Cortex of kidney (tissue), 1 donor: ENCODE measurements around the gene DMD.

ENCODE experiments used
- DNase-seq: peaks from one replicate; lab custom pipeline; 2025; lab: John Stamatoyannopoulos, UW

Gene DMD

GRCh38 chrX:31338991-31339350, 1872.4 kb downstream of the DMD start:
- no peak for DNase-seq

GRCh38 chrX:31337332-31337731, 1874.0 kb downstream of the DMD start:
- DNase-seq = no peak

GRCh38 chrX:31336419-31336818, 1874.9 kb downstream of the DMD start:
- no peak for DNase-seq

DNA sequence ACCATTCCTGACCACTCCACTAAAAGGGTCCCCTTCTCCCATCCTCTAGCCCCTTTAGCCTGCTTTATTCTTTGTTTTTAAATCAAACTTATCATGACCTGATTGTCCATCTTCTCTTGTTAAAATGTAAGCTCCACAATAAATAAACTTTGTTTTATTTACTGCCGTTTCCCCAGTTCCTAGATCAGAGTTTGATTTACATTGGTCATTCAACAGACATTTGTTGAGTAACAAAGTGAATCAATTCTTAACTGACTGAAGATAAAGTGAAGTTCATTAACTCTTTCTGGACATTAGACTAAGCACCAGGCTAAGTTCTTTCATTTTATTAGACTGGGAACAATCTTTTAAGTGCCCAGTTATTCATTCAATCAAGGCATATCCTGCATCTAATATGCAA, 1876.4 kb downstream of the DMD start:
- no peak for DNase-seq

- no peak for DNase-seq
These were observed 1878.1 kb downstream of the DMD start for GRCh38 chrX:31333165-31333831.

DNA sequence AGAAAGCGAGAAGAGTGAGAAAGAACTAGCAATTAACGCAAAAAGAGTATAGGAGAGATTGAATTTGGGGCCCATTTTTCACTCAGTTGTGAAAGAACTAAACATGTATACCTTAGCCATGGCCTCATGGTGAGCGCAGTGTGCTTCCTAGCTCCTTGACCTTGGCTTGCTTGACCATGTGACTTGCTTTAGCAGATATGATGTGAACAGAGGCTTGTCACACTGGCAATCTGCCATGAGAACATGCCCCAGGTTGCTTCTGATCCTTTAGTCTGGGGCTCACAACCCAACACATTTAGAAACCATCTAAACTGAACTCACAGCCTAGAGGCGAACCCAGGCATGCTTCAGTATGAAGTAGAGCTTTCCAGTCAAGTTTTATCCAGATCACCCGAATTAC, 1879.4 kb downstream of the DMD start:
- DNase-seq = no peak

- DNase-seq = no peak
These were observed 1880.3 kb downstream of the DMD start for GRCh38 chrX:31331015-31331414.

DNA sequence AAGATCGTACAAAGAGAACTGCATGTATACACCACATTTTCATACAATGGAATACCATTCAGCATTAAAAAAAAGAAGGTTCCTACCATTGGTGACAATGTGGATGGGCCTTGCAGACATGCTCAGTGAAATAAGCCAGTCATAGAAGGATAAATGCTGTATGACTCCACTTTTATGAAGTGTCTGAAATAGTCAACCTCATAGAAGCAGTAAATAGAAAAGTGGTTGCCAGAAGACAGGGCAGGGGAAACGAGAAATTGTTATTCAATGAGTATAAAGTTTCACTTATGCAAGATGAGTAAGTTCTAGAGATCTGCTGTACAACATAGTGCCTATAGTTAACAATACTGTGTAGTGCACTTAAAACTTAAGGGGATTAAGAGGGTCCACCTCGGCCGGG, 1882.1 kb downstream of the DMD start:
- no peak for DNase-seq

DNA sequence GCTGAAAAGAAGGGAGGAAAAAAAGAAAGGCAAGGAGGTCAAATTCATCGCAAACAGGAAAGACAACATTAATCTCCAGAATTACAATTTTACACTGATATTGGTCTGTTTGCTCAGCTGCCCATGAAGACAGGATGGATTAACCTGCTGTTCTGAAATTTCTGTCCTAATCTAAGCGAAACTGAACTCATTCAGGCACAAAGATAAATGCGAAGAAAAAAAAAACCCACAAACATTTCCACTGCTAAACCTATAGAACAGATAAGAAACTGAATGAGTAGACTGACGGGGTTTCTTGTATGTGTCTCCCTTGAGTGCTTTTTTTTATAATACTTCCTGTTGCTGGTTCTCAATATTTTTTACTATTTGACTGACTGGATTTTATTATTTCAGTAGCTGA, 1887.7 kb downstream of the DMD start:
- DNase-seq = no peak

GRCh38 chrX:31320740-31321139, 1890.6 kb downstream of the DMD start:
- DNase-seq = no peak

GRCh38 chrX:31319586-31319985, 1891.8 kb downstream of the DMD start:
- no peak for DNase-seq

DNA sequence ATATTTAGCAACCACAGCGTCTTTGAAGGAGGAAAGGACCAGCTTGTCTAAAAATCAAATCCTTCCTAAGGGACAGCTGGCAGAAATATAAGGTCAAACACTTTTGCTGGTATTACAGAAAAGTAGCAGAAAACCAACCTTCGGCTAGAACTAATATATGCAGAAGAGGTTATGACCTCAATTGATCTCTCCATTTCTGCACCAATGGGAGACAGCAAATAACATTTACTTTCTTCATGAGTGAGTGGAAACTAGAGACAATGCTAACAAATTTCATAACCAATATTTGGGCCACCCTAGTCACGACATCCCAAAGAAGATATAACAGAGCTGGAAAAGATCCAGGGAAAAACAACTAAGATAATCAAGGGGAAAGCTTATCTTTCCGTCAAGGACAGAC, 1892.5 kb downstream of the DMD start:
- DNase-seq = no peak

DNA sequence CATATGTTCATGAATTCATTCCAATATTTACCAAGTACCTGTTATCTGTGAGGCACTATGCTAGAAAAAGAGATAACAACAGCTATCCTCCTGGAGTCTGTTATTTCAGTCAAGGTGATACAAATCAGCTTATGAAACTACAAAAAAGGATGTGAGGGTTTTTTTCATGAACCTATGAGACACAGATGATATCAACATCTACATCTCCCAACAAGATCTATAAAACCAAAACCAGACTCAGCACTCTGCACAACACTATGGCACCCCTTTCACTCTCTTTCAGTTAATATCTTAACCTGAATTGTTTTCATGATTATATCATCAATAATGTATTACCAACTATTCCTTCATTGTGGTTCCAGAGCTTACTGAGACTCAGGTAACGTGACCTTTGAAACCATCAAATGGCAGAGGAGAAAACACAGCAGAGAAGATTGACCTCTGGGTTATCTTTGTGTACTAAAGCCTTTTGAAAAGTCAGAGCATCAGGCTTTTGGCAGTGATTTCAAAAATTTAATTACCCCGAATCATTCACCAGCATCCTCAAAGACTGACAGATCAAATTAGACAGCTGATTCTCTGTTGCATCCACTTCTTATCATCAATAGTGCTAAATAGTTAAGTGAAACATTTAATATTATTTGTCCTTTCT, 1894.9 kb downstream of the DMD start:
- no peak for DNase-seq

DNA sequence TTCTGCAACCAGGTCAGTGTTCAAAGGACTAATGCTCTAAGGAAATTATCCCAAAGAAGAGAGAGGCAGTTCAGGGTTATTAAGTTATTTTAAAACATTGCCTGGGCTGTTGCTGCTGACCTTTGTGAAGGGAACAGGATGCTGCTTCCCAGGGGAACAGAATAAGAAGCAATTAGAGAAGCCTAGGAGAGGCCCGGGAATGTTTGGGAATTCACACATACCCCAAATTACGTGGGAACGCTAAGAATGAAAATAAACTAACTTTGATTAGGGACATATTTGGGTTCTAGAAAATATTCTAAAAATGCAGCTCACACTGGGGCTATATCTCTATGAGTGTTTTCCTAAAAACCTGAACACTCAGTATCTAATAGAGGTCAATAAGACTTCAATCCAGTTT, 1896.4 kb downstream of the DMD start:
- no peak for DNase-seq

GRCh38 chrX:31307952-31308351, 1903.4 kb downstream of the DMD start:
- DNase-seq = no peak

DNA sequence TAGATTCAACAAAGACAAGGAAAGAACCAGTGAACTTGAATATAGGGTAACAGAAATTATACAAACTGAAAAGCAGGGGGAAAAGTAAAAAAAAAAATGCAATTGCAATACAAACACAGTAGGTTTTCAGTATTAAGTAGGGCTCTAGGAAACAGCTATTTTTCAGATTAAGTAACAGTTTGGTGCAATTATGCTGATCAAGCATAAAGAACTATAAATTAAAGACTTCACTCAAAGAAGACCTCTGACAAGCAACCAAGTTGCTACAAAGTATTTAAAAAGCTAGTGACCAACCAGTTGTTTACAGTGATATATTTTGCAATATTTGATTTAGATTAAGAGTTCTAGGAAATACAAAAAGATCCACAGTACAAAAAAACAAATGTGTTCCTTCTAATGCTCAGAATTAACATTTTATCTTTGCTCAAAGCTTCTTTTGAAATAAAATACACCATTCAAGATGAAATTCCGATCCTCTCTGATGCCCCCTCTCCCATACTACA, 1908.7 kb downstream of the DMD start:
- DNase-seq = no peak

DNA sequence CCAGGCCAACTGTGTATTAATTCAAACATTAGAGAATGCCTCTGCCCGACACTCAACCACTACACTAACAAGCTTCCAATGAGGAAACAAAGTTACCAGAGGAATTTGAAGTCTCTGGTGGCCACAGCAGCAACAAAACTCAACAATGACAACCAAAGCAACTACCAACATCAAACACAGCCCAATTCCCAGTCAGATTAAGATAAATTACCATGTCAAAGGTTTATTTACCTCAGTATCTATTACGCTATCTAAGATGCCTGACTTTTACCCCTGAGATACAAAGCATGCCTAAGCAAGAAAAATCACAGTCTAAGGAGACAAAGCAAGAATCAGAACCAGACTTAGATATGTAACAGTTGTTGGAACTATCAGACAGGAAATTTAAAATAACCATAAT, 1909.4 kb downstream of the DMD start:
- no peak for DNase-seq

- no peak for DNase-seq
These were observed 1910.1 kb downstream of the DMD start for GRCh38 chrX:31301203-31301602.

DNA sequence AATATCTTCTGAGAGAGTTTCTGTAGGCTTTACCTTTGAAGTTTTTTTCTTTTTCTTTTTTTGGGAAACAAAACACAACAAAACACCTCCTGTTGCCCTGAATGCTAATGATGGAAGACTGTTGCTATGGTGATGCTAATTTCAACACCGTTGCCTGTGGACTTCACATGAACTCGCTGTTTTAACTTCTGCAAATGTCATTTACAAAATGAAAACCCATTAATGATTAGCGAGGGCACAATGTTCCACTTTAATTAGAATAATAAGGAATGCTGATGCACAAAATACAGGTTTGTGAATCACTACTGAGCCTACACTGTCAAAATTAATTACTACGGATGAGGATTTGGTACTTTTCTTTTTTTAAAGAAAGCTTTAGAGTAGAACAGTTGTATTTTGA, 1912.4 kb downstream of the DMD start:
- no peak for DNase-seq

DNA sequence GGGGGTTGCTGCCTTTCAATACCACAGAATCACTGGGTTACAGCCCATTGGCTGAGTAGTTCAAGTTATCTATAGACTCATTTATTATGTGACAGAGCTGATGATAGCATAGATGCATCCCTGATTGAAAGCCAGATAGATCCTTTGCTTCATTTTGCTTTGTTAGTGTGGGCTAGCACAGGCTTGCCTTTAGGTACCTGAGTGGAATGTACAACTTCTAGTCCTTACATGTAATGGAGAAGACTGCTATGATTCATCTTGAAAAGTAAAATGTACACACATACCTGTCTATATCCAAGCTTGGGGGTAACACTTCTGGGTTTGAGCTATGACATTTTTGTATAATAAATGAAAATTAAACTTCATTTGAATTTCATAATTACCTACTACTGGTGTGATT, 1913.5 kb downstream of the DMD start:
- no peak for DNase-seq

DNA sequence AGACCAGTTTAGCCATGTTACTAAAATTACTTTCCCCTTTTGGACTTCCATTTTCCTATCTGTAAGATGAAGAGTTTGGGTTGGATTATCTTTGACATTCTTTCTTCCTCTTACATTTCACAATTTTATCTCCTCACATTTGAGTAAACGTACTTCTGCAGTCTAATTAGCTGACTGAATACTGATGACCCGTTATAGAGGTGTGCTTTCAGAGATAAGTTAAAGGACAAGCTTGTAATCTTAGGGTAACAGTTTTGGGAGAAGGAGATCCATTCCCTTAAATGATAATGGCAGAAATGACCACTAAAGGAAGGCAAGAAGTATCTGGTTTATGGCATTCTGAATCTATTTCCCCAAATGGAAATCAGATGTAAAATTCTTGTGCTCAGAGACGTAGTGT, 1916.9 kb downstream of the DMD start:
- DNase-seq = no peak

DNA sequence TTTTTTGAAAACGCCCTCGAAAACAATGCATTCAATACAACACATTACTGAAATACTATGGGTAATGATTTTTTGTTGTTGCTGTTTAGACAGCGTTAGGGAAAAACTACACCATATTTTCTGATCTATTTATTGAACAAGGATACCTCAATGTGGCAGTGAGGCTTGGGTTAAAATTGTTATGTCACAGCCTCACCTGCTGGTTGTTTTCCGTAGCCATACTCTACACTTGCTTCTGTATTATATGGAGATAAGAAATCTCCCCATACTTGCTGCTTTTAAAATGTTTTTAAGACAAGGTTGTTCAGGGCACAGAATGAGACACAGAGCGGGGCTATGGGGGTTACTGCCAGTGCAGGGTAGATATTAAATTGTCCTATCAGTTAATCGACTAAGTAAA, 1917.9 kb downstream of the DMD start:
- DNase-seq = no peak

DNA sequence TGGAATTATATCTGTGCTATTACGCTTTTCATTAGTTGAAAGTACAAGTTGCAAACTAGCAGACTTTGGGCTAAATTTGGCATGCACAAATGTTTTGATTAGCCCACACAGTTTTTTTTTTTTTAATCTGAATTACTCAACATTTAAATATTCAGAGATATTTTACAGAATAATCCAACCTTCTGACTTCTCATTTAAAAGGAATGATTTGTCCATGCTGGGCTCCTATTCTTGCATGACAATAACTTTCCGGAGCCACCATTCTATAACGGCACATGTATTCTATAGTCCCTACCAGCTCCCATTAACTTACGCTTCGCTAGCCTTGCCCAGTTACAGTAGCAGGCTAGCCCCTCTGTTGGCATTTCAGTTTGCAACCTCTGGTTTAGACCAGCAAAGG, 1920.2 kb downstream of the DMD start:
- no peak for DNase-seq

GRCh38 chrX:31287861-31288260, 1923.5 kb downstream of the DMD start:
- no peak for DNase-seq
